Measurements from ENCODE around the gene PLIN4. TPM values are rescaled to one million over a fixed set of nuclear protein-coding genes. Genes with fewer than 3 reads are reported as not detected.

The PLIN4 gene
- total and polyA plus RNA-seq, 9 of the 15 experiments (the other 6 are each of a cell fraction or from before 2014, with no cell fraction given) = 0.04 to 0.16 (median 0.07) TPM; not detected in 3

- H3K9me1 ChIP-seq (ENCODE audit: control insufficient read depth, insufficient read depth, low read length) = no peaks in the 10 kb centered on the region
- no peak overlapping the region for H3K27ac ChIP-seq (ENCODE audit: extremely low read depth, low read depth, low read length)
- FAIRE-seq = no peak
- 87% methylated on average over 11 of the region's 12 CpGs for WGBS (ENCODE audit: insufficient coverage, low coverage, missing lambda C conversion rate)
- H3K4me1 ChIP-seq (replicated peaks in 1 of 2; ENCODE audit: control insufficient read depth in 2 of 2, insufficient read depth in 2 of 2, low read length in 2 of 2) = peaks cover 0 to 33% of the 10 kb centered on the region in 2 experiments; a peak in 1 of 5 replicates
- H4K20me1 ChIP-seq (replicated peaks; ENCODE audit: control insufficient read depth, insufficient read depth, low read length) = no peaks in the 10 kb centered on the region
- intact Hi-C loops (cut with micrococcal nuclease) = no loop called here
- H3K27me3 ChIP-seq (ENCODE audit: control insufficient read depth in 2 of 2, insufficient read depth in 2 of 2, low read length in 2 of 2) = no peaks in the 10 kb centered on the region
- H3K4me2 ChIP-seq (ENCODE audit: insufficient read depth, low read length) = no peak overlapping the region
- H3K9me3 ChIP-seq (replicated peaks; ENCODE audit: control insufficient read depth, insufficient read depth, low read depth, low read length) = no peaks in the 10 kb centered on the region
- no peak for ATAC-seq
- H3K79me2 ChIP-seq (ENCODE audit: control insufficient read depth, insufficient read depth, low read length) = no peaks in the 10 kb centered on the region
- no peak overlapping the region for H3K4me3 ChIP-seq
- no TSS peak for BruUV-seq (replicated peaks)
- no peak overlapping the region; a peak in 1 of 4 replicates for H3K9ac ChIP-seq (ENCODE audit: insufficient read depth in 1 of 2, low read depth in 2 of 2, low read length in 2 of 2)
- CTCF ChIA-PET (ENCODE audit: low intra/inter-chr PET ratio) = no interaction called here
- no peak for TF ChIP-seq E4F1 (CRISPR knock-in tag; IDR thresholded peaks at IDR 0.05; ENCODE audit: borderline replicate concordance)
- TF ChIP-seq TAF1 (IDR thresholded peaks at IDR 0.05; ENCODE audit: control insufficient read depth, extremely low read depth, insufficient read depth, low read length, severe bottlenecking) = no peak
- no peak for TF ChIP-seq GMEB1 (CRISPR knock-in tag; IDR thresholded peaks at IDR 0.05)
- no peak for TF ChIP-seq ASH1L (IDR thresholded peaks at IDR 0.05; ENCODE audit: borderline replicate concordance, low read depth, partially characterized antibody)
- TF ChIP-seq PHF8 (IDR thresholded peaks at IDR 0.05; ENCODE audit: borderline replicate concordance, low read length) = no peak
- TF ChIP-seq MTA1 (IDR thresholded peaks at IDR 0.05; ENCODE audit: borderline replicate concordance) = no peak
- no peak for TF ChIP-seq SMAD1 (IDR thresholded peaks at IDR 0.05; ENCODE audit: low read depth, low read length, partially characterized antibody)
- no peak for TF ChIP-seq ZNF408 (CRISPR knock-in tag; IDR thresholded peaks at IDR 0.05; ENCODE audit: low read depth)
- no peak for TF ChIP-seq ZC3H4 (CRISPR knock-in tag; IDR thresholded peaks at IDR 0.05; ENCODE audit: borderline replicate concordance)
- TF ChIP-seq FOXK2 (conservative IDR thresholded peaks at IDR 0.05 in 1 of 2, IDR thresholded peaks at IDR 0.05 in 1 of 2; ENCODE audit: low read depth in 2 of 2) = no peak
- TF ChIP-seq COPS2 (conservative IDR thresholded peaks at IDR 0.05) = no peak
- no peak for TF ChIP-seq E2F6 (IDR thresholded peaks at IDR 0.05; ENCODE audit: borderline replicate concordance in 1 of 2, extremely low read depth in 1 of 2, insufficient read depth in 1 of 2, insufficient read length in 1 of 2, low read depth in 1 of 2, low read length in 1 of 2, poor library complexity in 1 of 2, severe bottlenecking in 1 of 2)
- no peak for TF ChIP-seq ARID1B (IDR thresholded peaks at IDR 0.05)
- DNase-seq (ENCODE audit: extremely low read depth in 1 of 4, low spot score in 3 of 4) = no peak
- H2AFZ ChIP-seq (ENCODE audit: low read depth, low read length) = no peak overlapping the region
- in situ Hi-C loops (cut with MboI) = no loop called here
- POLR2A ChIA-PET = interaction anchor here (0.5 kb wide), 1 partner anchor 26 kb away, joined by 4 read pairs; no protein-coding TSS in a partner anchor
- peaks cover 51% of the 10 kb centered on the region; the same call in 1 of the 3 replicates for H3K36me3 ChIP-seq (ENCODE audit: control insufficient read depth, insufficient read depth, low read length)
Observed at GRCh38 chr19:4498694-4499093, 19.6 kb downstream of the PLIN4 start.

Data from K562 (cell line).